ENCODE results near the gene RPL13. TPM values are rescaled to one million over a fixed set of nuclear protein-coding genes. Genes with fewer than 3 reads are reported as not detected.

The RPL13 gene
- total RNA-seq, 4 donors from 2014 or later, result 2,633 to 11,472 (median 5,632) TPM

DNA sequence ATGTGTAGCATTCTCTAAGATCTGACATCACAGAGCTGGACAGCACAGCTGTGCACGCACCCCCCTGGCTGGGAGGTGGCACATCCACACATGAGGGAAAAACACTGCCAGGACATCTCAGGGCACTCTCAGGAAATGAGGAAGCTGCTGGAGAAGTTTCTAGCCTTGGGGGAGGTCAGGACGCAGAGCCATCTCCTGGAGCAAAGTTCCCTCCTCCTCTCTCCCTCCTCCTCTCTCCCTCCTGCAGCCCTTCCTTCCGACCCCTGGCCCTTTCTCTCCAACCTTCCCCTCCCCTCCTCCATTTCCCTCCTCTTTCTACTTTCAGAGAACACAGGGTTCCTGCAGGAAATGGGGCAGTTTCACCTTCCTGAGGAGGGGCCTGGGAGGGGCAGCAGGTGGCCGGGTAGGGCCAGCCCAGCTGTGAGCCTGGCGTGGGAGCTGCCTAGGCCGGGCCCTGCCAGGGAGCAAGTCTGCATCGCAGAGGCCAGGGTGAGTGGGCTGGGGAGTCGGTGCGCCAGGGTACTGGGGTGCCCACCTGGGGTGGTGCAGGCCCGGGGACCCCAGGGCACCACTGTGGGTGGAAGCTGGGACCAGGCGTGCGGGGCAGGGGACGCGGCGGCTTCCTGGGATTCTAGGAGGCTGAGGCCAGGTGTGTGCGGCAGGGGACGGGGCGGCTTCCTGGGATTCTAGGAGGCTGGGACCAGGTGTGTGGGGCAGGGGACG is 52.9 kb downstream of the RPL13 start, which contains the start of gene DPEP1:
TSS of gene DPEP1 (plus strand) at position 412 of the 723 bp plus-strand sequence. CDS start 16,769 bp downstream, outside the sequence.
- Histone ChIP-seq H3K27ac (no peak within 1 kb of the TSS), H3K36me3 (no peaks in the 10 kb centered on the region), H3K4me1 (no peaks in the 10 kb centered on the region), H3K4me3 (no peak within 1 kb of the TSS), H3K27me3 (no peaks in the 10 kb centered on the region), H3K9me3 (no peaks in the 10 kb centered on the region)
- intact Hi-C loops (cut with DNase I; ENCODE audit: low total_unique reads), result no loop called here
- no peak for TF ChIP-seq POLR2A (IDR thresholded peaks at IDR 0.05)
- TF ChIP-seq, protein P1, sequence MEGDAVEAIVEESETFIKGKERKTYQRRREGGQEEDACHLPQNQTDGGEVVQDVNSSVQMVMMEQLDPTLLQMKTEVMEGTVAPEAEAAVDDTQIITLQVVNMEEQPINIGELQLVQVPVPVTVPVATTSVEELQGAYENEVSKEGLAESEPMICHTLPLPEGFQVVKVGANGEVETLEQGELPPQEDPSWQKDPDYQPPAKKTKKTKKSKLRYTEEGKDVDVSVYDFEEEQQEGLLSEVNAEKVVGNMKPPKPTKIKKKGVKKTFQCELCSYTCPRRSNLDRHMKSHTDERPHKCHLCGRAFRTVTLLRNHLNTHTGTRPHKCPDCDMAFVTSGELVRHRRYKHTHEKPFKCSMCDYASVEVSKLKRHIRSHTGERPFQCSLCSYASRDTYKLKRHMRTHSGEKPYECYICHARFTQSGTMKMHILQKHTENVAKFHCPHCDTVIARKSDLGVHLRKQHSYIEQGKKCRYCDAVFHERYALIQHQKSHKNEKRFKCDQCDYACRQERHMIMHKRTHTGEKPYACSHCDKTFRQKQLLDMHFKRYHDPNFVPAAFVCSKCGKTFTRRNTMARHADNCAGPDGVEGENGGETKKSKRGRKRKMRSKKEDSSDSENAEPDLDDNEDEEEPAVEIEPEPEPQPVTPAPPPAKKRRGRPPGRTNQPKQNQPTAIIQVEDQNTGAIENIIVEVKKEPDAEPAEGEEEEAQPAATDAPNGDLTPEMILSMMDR (IDR thresholded peaks at IDR 0.05), result no peak
- DNase-seq, result no peak

DNA sequence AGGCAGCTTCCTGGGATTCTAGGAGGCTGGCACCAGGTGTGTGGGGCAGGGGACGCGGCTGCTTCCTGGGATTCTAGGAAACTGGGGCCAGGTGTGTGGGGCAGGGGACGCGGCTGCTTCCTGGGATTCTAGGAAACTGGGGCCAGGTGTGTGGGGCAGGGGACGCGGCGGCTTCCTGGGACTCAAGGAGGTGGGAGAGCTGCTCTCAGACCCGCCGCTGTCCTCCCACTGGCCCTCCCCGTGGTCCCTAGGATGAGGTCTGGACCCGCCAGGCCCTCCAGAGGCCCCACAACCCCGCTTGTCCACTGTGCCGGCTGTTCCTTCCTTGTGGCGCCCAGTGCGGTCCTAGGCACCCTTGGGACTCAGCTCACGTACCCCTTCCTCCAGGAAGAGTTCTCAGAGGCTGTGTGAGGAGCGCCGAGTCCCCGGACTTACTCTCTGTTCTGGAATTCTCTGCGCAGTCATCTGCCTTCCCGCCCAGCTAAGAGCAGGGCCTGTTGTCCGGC is 53.5 kb downstream of the RPL13 start:
- intact Hi-C loops (cut with DNase I; ENCODE audit: low total_unique reads), result no loop called here
- H3K9me3 ChIP-seq, result no peaks in the 10 kb centered on the region
- H3K4me3 ChIP-seq, result no peak overlapping the region
- no peak for DNase-seq
- no peak overlapping the region for H3K27ac ChIP-seq
- TF ChIP-seq POLR2A (IDR thresholded peaks at IDR 0.05), result no peak
- TF ChIP-seq, protein P1 (IDR thresholded peaks at IDR 0.05), result no peak
- H3K36me3 ChIP-seq, result no peaks in the 10 kb centered on the region
- no peaks in the 10 kb centered on the region for H3K4me1 ChIP-seq
- H3K27me3 ChIP-seq, result no peaks in the 10 kb centered on the region

Small RNA genes within 50 kb of the gene (small RNA-seq; reads per million reads assigned to genes)
- not detected for gene SNORD68

Other genes starting within 250 kb of the RPL13 start
- 100 to 1,000 TPM in 1 of 4 donors, 10 to 100 TPM in 3; 20.5 to 182 (median 45.5) TPM for gene ANKRD11, start 70.1 kb upstream of the RPL13 start, total RNA-seq
- 100 to 1,000 TPM in 3 of 4 donors, 10 to 100 TPM in 1; 66.6 to 208 (median 144) TPM for gene SPG7, start 52.3 kb upstream of the RPL13 start, total RNA-seq
- gene CPNE7, start 15.1 kb downstream of the RPL13 start, total RNA-seq, result under 1 TPM in 2 of 4 donors, not detected in 2; 0.14 to 0.85 TPM
- gene DPEP1, start 53.0 kb downstream of the RPL13 start, total RNA-seq, result 1 to 10 TPM in 2 of 4 donors, not detected in 2; 1.0 to 5.5 TPM
- 10 to 100 TPM; 26.9 to 84.3 (median 58.7) TPM for gene CHMP1A, start 97.0 kb downstream of the RPL13 start, total RNA-seq
- 10 to 100 TPM in 1 of 4 donors, 1 to 10 TPM in 2, not detected in 1; 2.6 to 12.2 (median 5.8) TPM for gene SPATA33, start 97.2 kb downstream of the RPL13 start, total RNA-seq
- 10 to 100 TPM; 13.8 to 90.7 (median 62.5) TPM for gene CDK10, start 126.0 kb downstream of the RPL13 start, total RNA-seq
- gene SPATA2L, start 141.0 kb downstream of the RPL13 start, total RNA-seq, result 10 to 100 TPM in 2 of 4 donors, 1 to 10 TPM in 2; 1.2 to 18.7 (median 7.2) TPM
- 10 to 100 TPM in 2 of 4 donors, 1 to 10 TPM in 1, under 1 TPM in 1; 0.26 to 20.6 (median 8.7) TPM for gene VPS9D1, start 160.2 kb downstream of the RPL13 start, total RNA-seq
- 10 to 100 TPM in 2 of 4 donors, 1 to 10 TPM in 2; 6.4 to 41.5 (median 20.8) TPM for gene ZNF276, start 160.9 kb downstream of the RPL13 start, total RNA-seq

Data from uterus (tissue), 4 donors.